Psoas muscle (tissue), 8 donors: Measurements from ENCODE around the gene PITPNM3. TPM values are rescaled to one million over a fixed set of nuclear protein-coding genes. Genes with fewer than 3 reads are reported as not detected.
A peak's percentile ranks its signal among the peaks of the same experiment; 100 is the strongest.

Experiments
- ATAC-seq, 4 donors: fragments of 200-7000 bp; cut with Tn5 transposase; one replicate each; pipeline ENCODE4 v1.9.1; 2020; ENCODE audit warnings: moderate library complexity in 3 of 4, mild to moderate bottlenecking in 2 of 4
- DNase-seq, 2 donors: peaks; one replicate each; pipeline ENCODE4 v3.0.0-alpha.2; 2020
- H3K27ac ChIP-seq: fragments of 200-600 bp; one replicate; pipeline ENCODE4 v1.8.0; 2022
- H3K27me3 ChIP-seq, 3 donors: fragments of 200-600 bp in 1 of 3; one replicate each; pipeline versions ENCODE4 v1.6.1 to v1.8.0; 2013 to 2022; ENCODE audit warnings: low read length in 2 of 3, mild to moderate bottlenecking in 2 of 3, moderate library complexity in 1 of 3; ENCODE audit not compliant: insufficient read depth in 3 of 3
- H3K36me3 ChIP-seq, 2 donors: fragments of 200-600 bp in 1 of 2; one replicate each; pipeline versions ENCODE4 v1.6.1 to v1.8.0; 2013 to 2022; ENCODE audit warnings: low read depth in 1 of 2, mild to moderate bottlenecking in 1 of 2, moderate library complexity in 1 of 2; ENCODE audit not compliant: insufficient read depth in 1 of 2
- H3K4me1 ChIP-seq: fragments of 200-600 bp; one replicate; pipeline ENCODE4 v1.8.0; 2022
- H3K4me3 ChIP-seq: fragments of 200-600 bp; one replicate; pipeline ENCODE4 v1.8.0; 2022; ENCODE audit warnings: mild to moderate bottlenecking
- H3K9me3 ChIP-seq: fragments of 200-600 bp; one replicate; pipeline ENCODE4 v1.8.0; 2022
- WGBS, 3 donors: extraction: QIAGEN DNeasy Blood & Tissue Kit; methylation state at CpG; one replicate each; pipeline versions ENCODE4 v1.1.6 to v1.1.7; 2013; 5-methylcytosine and 5-hydroxymethylcytosine counted together
- intact Hi-C, 2 donors: fragments of 100-400 bp; cut with DNase I; formaldehyde crosslinking; loops; one replicate each; pipeline versions ENCODE4 v1.11.0 to v1.14.2; 2022
- polyA plus RNA-seq, 3 donors: library from polyadenylated mRNA; stranded (reverse); fragments of 200-250 nt; gene quantifications; one replicate each; pipeline ENCODE4 v1.2.3, GENCODE V29; 2013
- total RNA-seq, 4 donors: library from RNA; stranded (reverse); fragmentation: NEBNext Ultra II Directional in 2 of 4; extraction: Animal tissue kit (Norgen Biotek cat#: 25700) in 2 of 4; gene quantifications; one replicate each; pipeline versions ENCODE4 v1.2.1 to v1.2.4, GENCODE V29; 2021 to 2023
- TF ChIP-seq, protein P1 (sequence below): fragments of 200-600 bp; IDR thresholded peaks from one replicate; pipeline ENCODE4 v1.8.0; 2022; ENCODE audit warnings: antibody characterized with exemption
- donor health status: healthy with polysubstance abuse.
- donor health status: DM: no; HTN: no; CAD: no; lungs with moderate emphysema.
- donor health status: Bipolar disorder and iron deficiency.
- donor health status: healthy.
- donor health status: DM: yes; HTN: yes; CAD: no.
- donor health status: DM: no; HTN: no; CAD: no.
- donor health status: DM: no; HTN: no; CAD: no.
- donor health status: DM: yes; HTN: yes; CAD: no.

PITPNM3 gene
- total and polyA plus RNA-seq, 7 donors = 0.08 to 0.65 (median 0.32) TPM

- H3K27me3 ChIP-seq = peaks cover 0 to 5% (median 0%) of the 10 kb centered on the region in 3 donors
- H3K36me3 ChIP-seq = no peaks in the 10 kb centered on the region
- intact Hi-C loops = no loop called here
- H3K27ac ChIP-seq = no peak overlapping the region
- no peaks in the 10 kb centered on the region for H3K4me1 ChIP-seq
- no peaks in the 10 kb centered on the region for H3K9me3 ChIP-seq
- 81 to 85% (median 82%) methylated on average over 7 of the region's 7 CpGs for WGBS, 3 donors
- TF ChIP-seq, protein P1, sequence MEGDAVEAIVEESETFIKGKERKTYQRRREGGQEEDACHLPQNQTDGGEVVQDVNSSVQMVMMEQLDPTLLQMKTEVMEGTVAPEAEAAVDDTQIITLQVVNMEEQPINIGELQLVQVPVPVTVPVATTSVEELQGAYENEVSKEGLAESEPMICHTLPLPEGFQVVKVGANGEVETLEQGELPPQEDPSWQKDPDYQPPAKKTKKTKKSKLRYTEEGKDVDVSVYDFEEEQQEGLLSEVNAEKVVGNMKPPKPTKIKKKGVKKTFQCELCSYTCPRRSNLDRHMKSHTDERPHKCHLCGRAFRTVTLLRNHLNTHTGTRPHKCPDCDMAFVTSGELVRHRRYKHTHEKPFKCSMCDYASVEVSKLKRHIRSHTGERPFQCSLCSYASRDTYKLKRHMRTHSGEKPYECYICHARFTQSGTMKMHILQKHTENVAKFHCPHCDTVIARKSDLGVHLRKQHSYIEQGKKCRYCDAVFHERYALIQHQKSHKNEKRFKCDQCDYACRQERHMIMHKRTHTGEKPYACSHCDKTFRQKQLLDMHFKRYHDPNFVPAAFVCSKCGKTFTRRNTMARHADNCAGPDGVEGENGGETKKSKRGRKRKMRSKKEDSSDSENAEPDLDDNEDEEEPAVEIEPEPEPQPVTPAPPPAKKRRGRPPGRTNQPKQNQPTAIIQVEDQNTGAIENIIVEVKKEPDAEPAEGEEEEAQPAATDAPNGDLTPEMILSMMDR = no peak
- peak in 1 of 2 donors; percentile 20 for DNase-seq
- no peak for ATAC-seq
- no peak overlapping the region for H3K4me3 ChIP-seq
Observed at GRCh38 chr17:6491071-6491700, 65.2 kb downstream of the PITPNM3 start.

DNA sequence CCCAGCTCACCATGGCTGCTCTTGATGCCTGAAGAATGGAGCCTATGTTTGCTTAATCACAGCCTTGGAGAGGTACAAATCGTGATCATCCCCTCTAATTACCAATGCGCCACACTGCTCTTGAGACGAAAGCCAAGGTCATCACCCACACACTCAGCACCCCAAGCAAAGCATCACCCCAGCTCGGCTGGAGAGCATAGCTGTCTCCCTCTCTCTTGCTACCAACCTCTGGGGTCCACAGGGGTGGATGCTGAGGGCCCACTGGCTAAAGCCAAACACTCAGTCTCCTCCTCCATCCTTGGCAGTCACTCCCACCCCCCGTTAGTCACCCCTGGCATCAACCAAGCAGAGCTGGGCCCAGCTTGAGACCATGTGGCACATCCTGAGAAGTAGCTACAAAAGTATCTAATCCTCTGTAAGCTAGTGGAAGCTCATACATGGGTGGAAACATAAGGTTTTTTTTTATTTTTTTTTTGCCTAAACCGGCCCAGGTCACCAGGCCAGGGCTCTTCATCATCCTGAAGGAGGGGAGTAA, 67.3 kb downstream of the PITPNM3 start:
- peak in 1 of 2 donors; percentile 23 for DNase-seq
- 68 to 83% (median 77%) methylated on average over 6 of the region's 6 CpGs for WGBS, 3 donors
- intact Hi-C loops = no loop called here
- Histone ChIP-seq H3K27ac (no peak overlapping the region), H3K36me3 (no peaks in the 10 kb centered on the region), H3K27me3 (peaks cover 0 to 5% (median 0%) of the 10 kb centered on the region in 3 donors), H3K4me3 (no peak overlapping the region), H3K9me3 (no peaks in the 10 kb centered on the region), H3K4me1 (no peaks in the 10 kb centered on the region)
- TF ChIP-seq, protein P1 = no peak
- no peak for ATAC-seq

DNA sequence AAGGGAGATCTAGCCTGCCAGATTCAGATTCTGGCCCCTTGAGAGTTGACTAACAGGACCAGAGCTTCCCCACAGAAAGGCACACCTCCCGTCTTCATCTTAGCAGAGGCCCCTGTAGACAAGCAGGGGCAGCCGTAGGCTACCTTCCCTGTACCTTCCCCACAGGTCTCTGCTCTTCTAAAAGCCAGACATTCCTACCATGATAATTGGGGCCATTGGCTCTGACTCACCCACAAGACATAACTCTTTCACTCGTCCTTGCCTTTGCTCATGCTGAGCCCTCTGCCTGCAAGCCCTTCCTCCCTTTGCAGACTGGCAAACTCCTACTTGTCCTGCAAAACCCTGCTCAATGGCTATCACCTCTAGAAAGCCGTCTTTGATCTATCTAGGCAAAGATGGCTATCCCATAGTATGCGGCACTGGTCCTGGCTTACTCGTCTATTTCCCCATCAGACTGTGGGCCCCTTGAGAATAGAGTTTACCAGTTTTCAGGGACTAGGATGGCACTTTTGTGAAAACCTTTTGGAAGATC, 68.3 kb downstream of the PITPNM3 start:
- no peak for DNase-seq
- H3K4me3 ChIP-seq = no peak overlapping the region
- 63 to 75% (median 68%) methylated on average over 6 of the region's 6 CpGs for WGBS, 3 donors
- H3K4me1 ChIP-seq = no peaks in the 10 kb centered on the region
- no peak overlapping the region for H3K27ac ChIP-seq
- TF ChIP-seq, protein P1 = no peak
- no peaks in the 10 kb centered on the region for H3K36me3 ChIP-seq
- intact Hi-C loops = no loop called here
- no peak for ATAC-seq
- H3K9me3 ChIP-seq = no peaks in the 10 kb centered on the region
- peaks cover 0 to 5% (median 0%) of the 10 kb centered on the region in 3 donors for H3K27me3 ChIP-seq

DNA sequence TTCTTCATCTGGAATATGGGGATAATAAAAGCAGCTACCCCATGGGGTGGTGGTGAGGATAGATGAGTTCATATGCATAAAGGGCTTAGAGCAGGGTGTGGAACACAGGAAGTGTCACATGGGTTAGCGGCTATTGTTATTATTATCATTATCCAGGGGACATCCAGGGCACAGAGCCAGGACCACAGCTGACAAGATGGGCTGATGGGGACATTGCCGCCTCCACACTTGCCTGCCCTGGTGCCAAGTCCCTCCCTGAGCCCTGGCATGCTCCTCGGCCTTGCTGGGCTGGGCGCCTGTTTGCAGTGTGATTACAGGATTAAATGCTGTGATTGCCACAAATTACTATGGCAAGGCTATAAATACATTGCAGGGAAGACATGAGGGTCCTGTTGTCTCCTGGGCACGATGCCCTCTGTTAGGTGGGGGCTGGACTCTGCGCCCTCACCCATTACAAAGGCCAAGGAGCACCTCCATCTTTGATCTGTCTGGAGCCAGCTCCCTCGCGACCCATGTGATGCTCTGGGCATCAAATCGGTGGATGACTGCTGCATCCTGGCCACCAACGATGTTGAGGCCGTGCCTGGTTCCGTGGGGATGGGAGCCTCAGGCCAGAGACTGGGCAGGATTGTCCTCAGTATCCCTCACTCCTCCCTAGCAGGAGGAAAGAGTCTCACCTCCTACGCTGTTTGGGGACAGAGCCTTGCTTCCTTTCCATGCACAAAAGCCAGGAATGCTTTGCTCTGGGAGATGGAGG, 68.9 kb downstream of the PITPNM3 start:
- Histone ChIP-seq H3K4me3 (no peak overlapping the region), H3K27me3 (peaks cover 0 to 5% (median 0%) of the 10 kb centered on the region in 3 donors), H3K9me3 (no peaks in the 10 kb centered on the region), H3K36me3 (no peaks in the 10 kb centered on the region), H3K27ac (no peak overlapping the region), H3K4me1 (no peaks in the 10 kb centered on the region)
- intact Hi-C loops = no loop called here
- no peak for ATAC-seq
- WGBS, 3 donors = 16 to 24% (median 18%) methylated on average over 13 of the region's 13 CpGs
- peak in 1 of 2 donors; percentile 34 for DNase-seq
- TF ChIP-seq, protein P1 = no peak
